ENCODE measurements around the gene PCDH10. TPM values are rescaled to one million over a fixed set of nuclear protein-coding genes. Genes with fewer than 3 reads are reported as not detected.
A peak's percentile ranks its signal among the peaks of the same experiment; 100 is the strongest.

PCDH10 gene
- total RNA-seq, 2 experiments from 2014 or later, result not detected

GRCh38 chr4:133143775-133144430 lies 5.2 kb upstream of the PCDH10 start:
- Mint-ChIP-seq H3K27ac (no peak overlapping the region), H3K27me3 (peaks cover 30% of the 10 kb centered on the region), H3K36me3 (ENCODE audit: low read depth) (no peaks in the 10 kb centered on the region), H3K4me1 (peaks cover 11% of the 10 kb centered on the region), H3K4me3 (no peak overlapping the region), H3K9me3 (ENCODE audit: low read depth) (no peaks in the 10 kb centered on the region)
- ATAC-seq (no peak), DNase-seq (no peak)
- POLR2A ChIA-PET, result no interaction called here
- CTCF ChIA-PET, result interaction anchor here (1.5 kb wide), 1 partner anchor 9 kb away, joined by 7 read pairs; no protein-coding TSS in a partner anchor
- intact Hi-C loops (cut with DNase I, micrococcal nuclease), result no loop called here

GRCh38 chr4:133145241-133145640 lies 3.9 kb upstream of the PCDH10 start:
- DNase-seq (no peak), ATAC-seq (no peak)
- POLR2A ChIA-PET, result no interaction called here
- Mint-ChIP-seq H3K27ac (no peak overlapping the region), H3K27me3 (peaks cover 43% of the 10 kb centered on the region), H3K9me3 (ENCODE audit: low read depth) (no peaks in the 10 kb centered on the region), H3K4me1 (peaks cover 21% of the 10 kb centered on the region), H3K36me3 (ENCODE audit: low read depth) (no peaks in the 10 kb centered on the region), H3K4me3 (no peak overlapping the region)
- intact Hi-C loops (cut with DNase I, micrococcal nuclease), result loop anchor here in 1 of 2 experiments (5.0 kb wide), 1 partner anchor 1792 kb away; no protein-coding TSS in a partner anchor
- CTCF ChIA-PET, result no interaction called here

GRCh38 chr4:133145758-133146573 lies 3.1 kb upstream of the PCDH10 start:
- POLR2A ChIA-PET, result no interaction called here
- no peak for ATAC-seq
- intact Hi-C loops (cut with DNase I, micrococcal nuclease), result loop anchor here in 1 of 2 experiments (5.0 kb wide), 1 partner anchor 1791 kb away; no protein-coding TSS in a partner anchor

GRCh38 chr4:133146574-133147241 lies 2.4 kb upstream of the PCDH10 start:
- peak; percentile 59 for DNase-seq
- intact Hi-C loops (cut with DNase I, micrococcal nuclease), result loop anchor here in 1 of 2 experiments (5.0 kb wide), 1 partner anchor 1791 kb away; no protein-coding TSS in a partner anchor
- H3K4me1 Mint-ChIP-seq, result peaks cover 23% of the 10 kb centered on the region
- H3K27ac Mint-ChIP-seq, result no peak overlapping the region
- POLR2A ChIA-PET, result no interaction called here
- H3K9me3 Mint-ChIP-seq (ENCODE audit: low read depth), result no peaks in the 10 kb centered on the region
- ATAC-seq, result no peak
- H3K36me3 Mint-ChIP-seq (ENCODE audit: low read depth), result no peaks in the 10 kb centered on the region
- no peak overlapping the region for H3K4me3 Mint-ChIP-seq
- CTCF ChIA-PET, result interaction anchor here (1.3 kb wide), 1 partner anchor 267 kb away, joined by 4 read pairs; no protein-coding TSS in a partner anchor
- H3K27me3 Mint-ChIP-seq, result peaks cover 55% of the 10 kb centered on the region

More at GRCh38 chr4:133145758-133146573, 3.1 kb upstream of the PCDH10 start:
- Mint-ChIP-seq H3K4me1 (peaks cover 23% of the 10 kb centered on the region), H3K9me3 (ENCODE audit: low read depth) (no peaks in the 10 kb centered on the region), H3K27me3 (peaks cover 50% of the 10 kb centered on the region), H3K27ac (no peak overlapping the region), H3K36me3 (ENCODE audit: low read depth) (no peaks in the 10 kb centered on the region), H3K4me3 (no peak overlapping the region)
- DNase-seq, result no peak
- CTCF ChIA-PET, result no interaction called here

GRCh38 chr4:133147286-133147821 lies 1.7 kb upstream of the PCDH10 start:
- peaks cover 58% of the 10 kb centered on the region for H3K27me3 Mint-ChIP-seq
- no peaks in the 10 kb centered on the region for H3K9me3 Mint-ChIP-seq (ENCODE audit: low read depth)
- ATAC-seq (no peak), DNase-seq (no peak)
- intact Hi-C loops (cut with DNase I, micrococcal nuclease), result loop anchor here in 1 of 2 experiments (5.0 kb wide), 1 partner anchor 1790 kb away; no protein-coding TSS in a partner anchor
- H3K36me3 Mint-ChIP-seq (ENCODE audit: low read depth), result no peaks in the 10 kb centered on the region
- H3K27ac Mint-ChIP-seq, result no peak overlapping the region
- CTCF ChIA-PET, result interaction anchor here (1.3 kb wide), 1 partner anchor 266 kb away, joined by 4 read pairs; no protein-coding TSS in a partner anchor
- H3K4me3 Mint-ChIP-seq, result no peak overlapping the region
- H3K4me1 Mint-ChIP-seq, result peaks cover 23% of the 10 kb centered on the region
- POLR2A ChIA-PET, result no interaction called here

GRCh38 chr4:133147921-133148689 lies 989 bp upstream of the PCDH10 start:
- CTCF ChIA-PET, result interaction anchor here (1.3 kb wide), 1 partner anchor 266 kb away, joined by 4 read pairs; no protein-coding TSS in a partner anchor
- Mint-ChIP-seq H3K27ac (no peak overlapping the region), H3K36me3 (ENCODE audit: low read depth) (peaks cover 3% of the 10 kb centered on the region), H3K27me3 (peaks cover 65% of the 10 kb centered on the region), H3K4me1 (peaks cover 27% of the 10 kb centered on the region), H3K4me3 (no peak overlapping the region), H3K9me3 (ENCODE audit: low read depth) (no peaks in the 10 kb centered on the region)
- intact Hi-C loops (cut with DNase I, micrococcal nuclease), result loop anchor here in 1 of 2 experiments (5.0 kb wide), 1 partner anchor 1789 kb away; no protein-coding TSS in a partner anchor
- POLR2A ChIA-PET, result no interaction called here
- DNase-seq (peak; percentile 8), ATAC-seq (no peak)

- peaks cover 27% of the 10 kb centered on the region for H3K4me1 Mint-ChIP-seq
- ChIA-PET CTCF (no interaction called here), POLR2A (no interaction called here)
- ATAC-seq (no peak), DNase-seq (no peak)
- peak overlapping the region; percentile 65 for H3K4me3 Mint-ChIP-seq
- intact Hi-C loops (cut with DNase I, micrococcal nuclease), result loop anchor here in 1 of 2 experiments (5.0 kb wide), 1 partner anchor 1788 kb away; no protein-coding TSS in a partner anchor
- no peaks in the 10 kb centered on the region for H3K9me3 Mint-ChIP-seq (ENCODE audit: low read depth)
- H3K27ac Mint-ChIP-seq, result no peak overlapping the region
- H3K27me3 Mint-ChIP-seq, result peaks cover 72% of the 10 kb centered on the region
- peaks cover 3% of the 10 kb centered on the region for H3K36me3 Mint-ChIP-seq (ENCODE audit: low read depth)
Measured at GRCh38 chr4:133149364-133149695, 236 bp downstream of the PCDH10 start.

GRCh38 chr4:133149932-133150471 lies 908 bp downstream of the PCDH10 start:
- ChIA-PET POLR2A (no interaction called here), CTCF (no interaction called here)
- Mint-ChIP-seq H3K9me3 (ENCODE audit: low read depth) (no peaks in the 10 kb centered on the region), H3K4me3 (no peak overlapping the region), H3K4me1 (peaks cover 27% of the 10 kb centered on the region), H3K27ac (no peak overlapping the region), H3K27me3 (peaks cover 74% of the 10 kb centered on the region), H3K36me3 (ENCODE audit: low read depth) (peaks cover 3% of the 10 kb centered on the region)
- intact Hi-C loops (cut with DNase I, micrococcal nuclease), result loop anchor here in 1 of 2 experiments (5.0 kb wide), 1 partner anchor 1787 kb away; no protein-coding TSS in a partner anchor
- ATAC-seq (no peak), DNase-seq (no peak)

- ChIA-PET CTCF (no interaction called here), POLR2A (no interaction called here)
- Mint-ChIP-seq H3K4me3 (no peak overlapping the region), H3K9me3 (ENCODE audit: low read depth) (no peaks in the 10 kb centered on the region), H3K27me3 (peaks cover 70% of the 10 kb centered on the region), H3K4me1 (peaks cover 27% of the 10 kb centered on the region), H3K27ac (no peak overlapping the region), H3K36me3 (ENCODE audit: low read depth) (peaks cover 3% of the 10 kb centered on the region)
- intact Hi-C loops (cut with DNase I, micrococcal nuclease), result no loop called here
- peak; percentile 12 for DNase-seq
- ATAC-seq, result no peak
Measured at GRCh38 chr4:133150486-133151340, 1.6 kb downstream of the PCDH10 start.

- H3K27me3 Mint-ChIP-seq, result peaks cover 64% of the 10 kb centered on the region
- peaks cover 27% of the 10 kb centered on the region for H3K4me1 Mint-ChIP-seq
- H3K27ac Mint-ChIP-seq, result no peak overlapping the region
- intact Hi-C loops (cut with DNase I, micrococcal nuclease), result no loop called here
- H3K4me3 Mint-ChIP-seq, result no peak overlapping the region
- peak; percentile 31 for DNase-seq
- no peaks in the 10 kb centered on the region for H3K9me3 Mint-ChIP-seq (ENCODE audit: low read depth)
- ChIA-PET CTCF (no interaction called here), POLR2A (no interaction called here)
- ATAC-seq, result no peak
- peaks cover 3% of the 10 kb centered on the region for H3K36me3 Mint-ChIP-seq (ENCODE audit: low read depth)
Measured at GRCh38 chr4:133151341-133151690, 2.2 kb downstream of the PCDH10 start.
